K562 (cell line): ENCODE data around the gene THAP5. TPM values are rescaled to one million over a fixed set of nuclear protein-coding genes. Genes with fewer than 3 reads are reported as not detected.
A peak's percentile ranks its signal among the peaks of the same experiment; 100 is the strongest.

Source experiments
- DACH1 ChIP-seq: fragments of 450-650 bp; IDR thresholded peaks from 2 replicates; pipeline ENCODE4 v1.6.1; 2018; ENCODE audit not compliant: partially characterized antibody
- E2F3 ChIP-seq: fragments of 250-450 bp; sonication (Bioruptor Pico); IDR thresholded peaks from 2 replicates; pipeline ENCODE4 v1.4.0; 2020; ENCODE audit warnings: mild to moderate bottlenecking
- HCFC1 ChIP-seq: IDR thresholded peaks from 2 replicates; pipeline ENCODE4 v1.6.1; 2012; ENCODE audit warnings: low read depth, low read length, improper control_type of control experiment
- NRF1 ChIP-seq, 2 experiments: fragments of 450-650 bp; IDR thresholded peaks in 1 of 2; conservative IDR thresholded peaks in 1 of 2; 2 replicates each; pipeline ENCODE4 v1.6.1; 2014; ENCODE audit warnings: mild to moderate bottlenecking in 2 of 2
- ZBTB17 ChIP-seq: fragments of 450-650 bp; formaldehyde crosslinking; IDR thresholded peaks from 2 replicates; pipeline ENCODE4 v1.4.0; 2020; ENCODE audit warnings: mild to moderate bottlenecking
- ZFX ChIP-seq: sonication (generic); formaldehyde crosslinking; IDR thresholded peaks from 2 replicates; pipeline ENCODE4 v1.8.0; 2022; ENCODE audit warnings: mild to moderate bottlenecking, missing genetic modification reagents, moderate library complexity
- ZZZ3 ChIP-seq: fragments of 450-650 bp; IDR thresholded peaks from 2 replicates; pipeline ENCODE4 v1.6.1; 2016; ENCODE audit warnings: antibody characterized with exemption, mild to moderate bottlenecking, moderate library complexity
- polyA plus RNA-seq, 8 experiments: library from polyadenylated mRNA; depleted of rRNA in 4 of 8; stranded (reverse) in 5 of 8; unstranded in 3 of 8; fragments of >200 nt; fragmentation: Nextera tagmentation in 2 of 8; fragmentation: Illumina TruSeq in 1 of 8; extraction: Ambion mirVana in 2 of 8; extraction: Trizol in 1 of 8; gene quantifications; 2 replicates each; pipeline versions ENCODE4 v1.2.1 to v1.2.3, GENCODE V29; 2011 to 2014; ENCODE audit warnings: inconsistent platforms in 1 of 8, missing spikeins in 1 of 8
- total RNA-seq, 7 experiments: library from RNA; depleted of rRNA in 6 of 7; stranded (reverse); fragments of >200 nt in 6 of 7; fragmentation: Illumina TruSeq in 2 of 7; extraction: Trizol in 2 of 7; gene quantifications; 2 replicates each; pipeline versions ENCODE4 v1.2.1 to v1.2.3, GENCODE V29; 2011 to 2021; ENCODE audit warnings: low replicate concordance in 1 of 7
- TF ChIP-seq, protein P1 (sequence below): sonication (generic); formaldehyde crosslinking; IDR thresholded peaks from 2 replicates; pipeline ENCODE4 v1.8.0; 2022; ENCODE audit warnings: missing genetic modification reagents, mild to moderate bottlenecking, moderate library complexity, borderline replicate concordance
- TF ChIP-seq, protein P2 (sequence below), 2 experiments: IDR thresholded peaks; 2 replicates each; pipeline ENCODE4 v1.6.1; 2011; ENCODE audit warnings: borderline replicate concordance in 1 of 2, control low read depth in 1 of 2, low read depth in 1 of 2, low read length in 1 of 2, mild to moderate bottlenecking in 1 of 2, mixed read lengths in 1 of 2, moderate library complexity in 1 of 2; ENCODE audit not compliant: insufficient read depth in 1 of 2, insufficient read length in 1 of 2, poor library complexity in 1 of 2, severe bottlenecking in 1 of 2; ENCODE audit errors: extremely low read depth in 1 of 2
- TF ChIP-seq, protein P3 (sequence below): fragments of 450-650 bp; IDR thresholded peaks from 2 replicates; pipeline ENCODE4 v1.6.1; 2016; ENCODE audit warnings: mild to moderate bottlenecking, moderate library complexity
- TF ChIP-seq, protein P4 (sequence below): fragments of 450-650 bp; IDR thresholded peaks from 2 replicates; pipeline ENCODE4 v1.6.1; 2016; ENCODE audit warnings: antibody characterized with exemption

The THAP5 gene
- total and polyA plus RNA-seq, 9 of the 15 experiments (the other 6 are each of a cell fraction or from before 2014, with no cell fraction given), result 16.5 to 58.1 (median 28.2) TPM

DNA sequence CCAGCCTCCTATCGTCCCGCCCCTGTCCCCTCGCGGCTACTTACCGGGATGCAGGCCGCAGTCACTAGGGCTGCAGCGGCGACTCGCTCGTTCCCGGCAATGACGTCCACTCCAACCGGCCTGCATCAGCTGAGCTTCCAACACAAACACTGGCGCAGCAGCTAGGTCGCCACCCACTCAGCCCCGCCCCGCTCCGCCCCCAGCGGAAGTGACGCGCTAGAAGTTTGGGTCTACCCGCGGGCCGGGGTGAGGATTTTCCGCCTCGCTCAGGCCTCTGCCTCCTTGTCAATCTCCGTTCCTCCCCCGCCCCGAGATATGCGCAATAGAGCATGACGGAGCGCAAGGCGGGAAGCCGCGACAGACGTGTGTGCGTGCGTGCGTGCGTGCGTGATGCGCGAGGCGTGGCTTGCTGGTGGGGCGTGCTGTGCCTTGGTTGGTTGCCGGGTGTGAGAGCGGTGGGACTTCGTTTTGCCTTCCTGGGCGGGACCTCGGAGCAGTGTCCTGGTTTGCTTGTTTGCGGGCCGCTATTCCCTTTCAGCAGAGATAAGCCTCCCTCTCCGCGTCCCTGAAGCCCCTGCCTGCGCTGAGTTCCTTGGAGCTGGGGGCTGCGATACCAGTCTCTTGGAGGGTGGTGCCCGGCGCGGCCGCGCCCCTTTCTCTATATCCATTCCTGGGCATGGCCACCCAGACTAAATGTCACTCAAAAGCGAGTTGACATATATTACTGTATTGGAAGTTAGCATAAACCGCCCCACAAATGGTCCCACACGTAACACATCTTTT is 43.3 kb downstream of the THAP5 start, which contains the start of gene PNPLA8 (continued):
- TF ChIP-seq, protein P1, sequence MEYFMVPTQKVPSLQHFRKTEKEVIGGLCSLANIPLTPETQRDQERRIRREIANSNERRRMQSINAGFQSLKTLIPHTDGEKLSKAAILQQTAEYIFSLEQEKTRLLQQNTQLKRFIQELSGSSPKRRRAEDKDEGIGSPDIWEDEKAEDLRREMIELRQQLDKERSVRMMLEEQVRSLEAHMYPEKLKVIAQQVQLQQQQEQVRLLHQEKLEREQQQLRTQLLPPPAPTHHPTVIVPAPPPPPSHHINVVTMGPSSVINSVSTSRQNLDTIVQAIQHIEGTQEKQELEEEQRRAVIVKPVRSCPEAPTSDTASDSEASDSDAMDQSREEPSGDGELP (CRISPR knock-in tag), result peak; percentile 100
- peak; percentile 15 for TF ChIP-seq ZBTB17 (CRISPR knock-in tag)
- peak; percentile 87; the same call in 1 of the 2 replicates for TF ChIP-seq E2F3
- TF ChIP-seq, protein P2, sequence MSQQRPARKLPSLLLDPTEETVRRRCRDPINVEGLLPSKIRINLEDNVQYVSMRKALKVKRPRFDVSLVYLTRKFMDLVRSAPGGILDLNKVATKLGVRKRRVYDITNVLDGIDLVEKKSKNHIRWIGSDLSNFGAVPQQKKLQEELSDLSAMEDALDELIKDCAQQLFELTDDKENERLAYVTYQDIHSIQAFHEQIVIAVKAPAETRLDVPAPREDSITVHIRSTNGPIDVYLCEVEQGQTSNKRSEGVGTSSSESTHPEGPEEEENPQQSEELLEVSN (IDR thresholded peaks at IDR 0.05; ENCODE audit: borderline replicate concordance in 1 of 2, extremely low read depth in 1 of 2, insufficient read depth in 1 of 2, insufficient read length in 1 of 2, low read depth in 1 of 2, low read length in 1 of 2, poor library complexity in 1 of 2, severe bottlenecking in 1 of 2), result peak; percentile 98 to 99
- TF ChIP-seq ZFX (CRISPR knock-in tag), result peak; percentile 96
- peak; percentile 98 to 99 for TF ChIP-seq NRF1 (conservative IDR thresholded peaks at IDR 0.05 in 1 of 2, IDR thresholded peaks at IDR 0.05 in 1 of 2)
- TF ChIP-seq, protein P3, sequence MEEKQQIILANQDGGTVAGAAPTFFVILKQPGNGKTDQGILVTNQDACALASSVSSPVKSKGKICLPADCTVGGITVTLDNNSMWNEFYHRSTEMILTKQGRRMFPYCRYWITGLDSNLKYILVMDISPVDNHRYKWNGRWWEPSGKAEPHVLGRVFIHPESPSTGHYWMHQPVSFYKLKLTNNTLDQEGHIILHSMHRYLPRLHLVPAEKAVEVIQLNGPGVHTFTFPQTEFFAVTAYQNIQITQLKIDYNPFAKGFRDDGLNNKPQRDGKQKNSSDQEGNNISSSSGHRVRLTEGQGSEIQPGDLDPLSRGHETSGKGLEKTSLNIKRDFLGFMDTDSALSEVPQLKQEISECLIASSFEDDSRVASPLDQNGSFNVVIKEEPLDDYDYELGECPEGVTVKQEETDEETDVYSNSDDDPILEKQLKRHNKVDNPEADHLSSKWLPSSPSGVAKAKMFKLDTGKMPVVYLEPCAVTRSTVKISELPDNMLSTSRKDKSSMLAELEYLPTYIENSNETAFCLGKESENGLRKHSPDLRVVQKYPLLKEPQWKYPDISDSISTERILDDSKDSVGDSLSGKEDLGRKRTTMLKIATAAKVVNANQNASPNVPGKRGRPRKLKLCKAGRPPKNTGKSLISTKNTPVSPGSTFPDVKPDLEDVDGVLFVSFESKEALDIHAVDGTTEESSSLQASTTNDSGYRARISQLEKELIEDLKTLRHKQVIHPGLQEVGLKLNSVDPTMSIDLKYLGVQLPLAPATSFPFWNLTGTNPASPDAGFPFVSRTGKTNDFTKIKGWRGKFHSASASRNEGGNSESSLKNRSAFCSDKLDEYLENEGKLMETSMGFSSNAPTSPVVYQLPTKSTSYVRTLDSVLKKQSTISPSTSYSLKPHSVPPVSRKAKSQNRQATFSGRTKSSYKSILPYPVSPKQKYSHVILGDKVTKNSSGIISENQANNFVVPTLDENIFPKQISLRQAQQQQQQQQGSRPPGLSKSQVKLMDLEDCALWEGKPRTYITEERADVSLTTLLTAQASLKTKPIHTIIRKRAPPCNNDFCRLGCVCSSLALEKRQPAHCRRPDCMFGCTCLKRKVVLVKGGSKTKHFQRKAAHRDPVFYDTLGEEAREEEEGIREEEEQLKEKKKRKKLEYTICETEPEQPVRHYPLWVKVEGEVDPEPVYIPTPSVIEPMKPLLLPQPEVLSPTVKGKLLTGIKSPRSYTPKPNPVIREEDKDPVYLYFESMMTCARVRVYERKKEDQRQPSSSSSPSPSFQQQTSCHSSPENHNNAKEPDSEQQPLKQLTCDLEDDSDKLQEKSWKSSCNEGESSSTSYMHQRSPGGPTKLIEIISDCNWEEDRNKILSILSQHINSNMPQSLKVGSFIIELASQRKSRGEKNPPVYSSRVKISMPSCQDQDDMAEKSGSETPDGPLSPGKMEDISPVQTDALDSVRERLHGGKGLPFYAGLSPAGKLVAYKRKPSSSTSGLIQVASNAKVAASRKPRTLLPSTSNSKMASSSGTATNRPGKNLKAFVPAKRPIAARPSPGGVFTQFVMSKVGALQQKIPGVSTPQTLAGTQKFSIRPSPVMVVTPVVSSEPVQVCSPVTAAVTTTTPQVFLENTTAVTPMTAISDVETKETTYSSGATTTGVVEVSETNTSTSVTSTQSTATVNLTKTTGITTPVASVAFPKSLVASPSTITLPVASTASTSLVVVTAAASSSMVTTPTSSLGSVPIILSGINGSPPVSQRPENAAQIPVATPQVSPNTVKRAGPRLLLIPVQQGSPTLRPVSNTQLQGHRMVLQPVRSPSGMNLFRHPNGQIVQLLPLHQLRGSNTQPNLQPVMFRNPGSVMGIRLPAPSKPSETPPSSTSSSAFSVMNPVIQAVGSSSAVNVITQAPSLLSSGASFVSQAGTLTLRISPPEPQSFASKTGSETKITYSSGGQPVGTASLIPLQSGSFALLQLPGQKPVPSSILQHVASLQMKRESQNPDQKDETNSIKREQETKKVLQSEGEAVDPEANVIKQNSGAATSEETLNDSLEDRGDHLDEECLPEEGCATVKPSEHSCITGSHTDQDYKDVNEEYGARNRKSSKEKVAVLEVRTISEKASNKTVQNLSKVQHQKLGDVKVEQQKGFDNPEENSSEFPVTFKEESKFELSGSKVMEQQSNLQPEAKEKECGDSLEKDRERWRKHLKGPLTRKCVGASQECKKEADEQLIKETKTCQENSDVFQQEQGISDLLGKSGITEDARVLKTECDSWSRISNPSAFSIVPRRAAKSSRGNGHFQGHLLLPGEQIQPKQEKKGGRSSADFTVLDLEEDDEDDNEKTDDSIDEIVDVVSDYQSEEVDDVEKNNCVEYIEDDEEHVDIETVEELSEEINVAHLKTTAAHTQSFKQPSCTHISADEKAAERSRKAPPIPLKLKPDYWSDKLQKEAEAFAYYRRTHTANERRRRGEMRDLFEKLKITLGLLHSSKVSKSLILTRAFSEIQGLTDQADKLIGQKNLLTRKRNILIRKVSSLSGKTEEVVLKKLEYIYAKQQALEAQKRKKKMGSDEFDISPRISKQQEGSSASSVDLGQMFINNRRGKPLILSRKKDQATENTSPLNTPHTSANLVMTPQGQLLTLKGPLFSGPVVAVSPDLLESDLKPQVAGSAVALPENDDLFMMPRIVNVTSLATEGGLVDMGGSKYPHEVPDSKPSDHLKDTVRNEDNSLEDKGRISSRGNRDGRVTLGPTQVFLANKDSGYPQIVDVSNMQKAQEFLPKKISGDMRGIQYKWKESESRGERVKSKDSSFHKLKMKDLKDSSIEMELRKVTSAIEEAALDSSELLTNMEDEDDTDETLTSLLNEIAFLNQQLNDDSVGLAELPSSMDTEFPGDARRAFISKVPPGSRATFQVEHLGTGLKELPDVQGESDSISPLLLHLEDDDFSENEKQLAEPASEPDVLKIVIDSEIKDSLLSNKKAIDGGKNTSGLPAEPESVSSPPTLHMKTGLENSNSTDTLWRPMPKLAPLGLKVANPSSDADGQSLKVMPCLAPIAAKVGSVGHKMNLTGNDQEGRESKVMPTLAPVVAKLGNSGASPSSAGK, result peak; percentile 91
- peak; percentile 53; the same call in 1 of the 2 replicates for TF ChIP-seq HCFC1
- TF ChIP-seq ZZZ3, result no peak
- TF ChIP-seq, protein P4, sequence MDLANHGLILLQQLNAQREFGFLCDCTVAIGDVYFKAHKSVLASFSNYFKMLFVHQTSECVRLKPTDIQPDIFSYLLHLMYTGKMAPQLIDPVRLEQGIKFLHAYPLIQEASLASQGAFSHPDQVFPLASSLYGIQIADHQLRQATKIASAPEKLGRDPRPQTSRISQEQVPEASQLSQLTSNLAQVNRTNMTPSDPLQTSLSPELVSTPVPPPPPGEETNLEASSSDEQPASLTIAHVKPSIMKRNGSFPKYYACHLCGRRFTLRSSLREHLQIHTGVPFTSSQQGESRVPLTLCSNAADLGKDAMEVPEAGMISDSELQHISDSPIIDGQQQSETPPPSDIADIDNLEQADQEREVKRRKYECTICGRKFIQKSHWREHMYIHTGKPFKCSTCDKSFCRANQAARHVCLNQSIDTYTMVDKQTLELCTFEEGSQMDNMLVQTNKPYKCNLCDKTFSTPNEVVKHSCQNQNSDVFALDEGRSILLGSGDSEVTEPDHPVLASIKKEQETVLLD, result peak; percentile 100
- TF ChIP-seq DACH1, result peak; percentile 98
